Epidermal melanocyte (primary cell): ENCODE data around the gene CCDC142.
A peak's percentile ranks its signal among the peaks of the same experiment; 100 is the strongest.
"Not testable (repeated sequence)": the region's sequence is repeated elsewhere in the genome, so short reads cannot be mapped to it uniquely, and the experiment has no call there.

Experiments used
- DNase-seq: peaks from one replicate; pipeline ENCODE4 v3.0.0; 2011; ENCODE audit warnings: low spot score; ENCODE audit not compliant: insufficient read length

Gene CCDC142

DNA sequence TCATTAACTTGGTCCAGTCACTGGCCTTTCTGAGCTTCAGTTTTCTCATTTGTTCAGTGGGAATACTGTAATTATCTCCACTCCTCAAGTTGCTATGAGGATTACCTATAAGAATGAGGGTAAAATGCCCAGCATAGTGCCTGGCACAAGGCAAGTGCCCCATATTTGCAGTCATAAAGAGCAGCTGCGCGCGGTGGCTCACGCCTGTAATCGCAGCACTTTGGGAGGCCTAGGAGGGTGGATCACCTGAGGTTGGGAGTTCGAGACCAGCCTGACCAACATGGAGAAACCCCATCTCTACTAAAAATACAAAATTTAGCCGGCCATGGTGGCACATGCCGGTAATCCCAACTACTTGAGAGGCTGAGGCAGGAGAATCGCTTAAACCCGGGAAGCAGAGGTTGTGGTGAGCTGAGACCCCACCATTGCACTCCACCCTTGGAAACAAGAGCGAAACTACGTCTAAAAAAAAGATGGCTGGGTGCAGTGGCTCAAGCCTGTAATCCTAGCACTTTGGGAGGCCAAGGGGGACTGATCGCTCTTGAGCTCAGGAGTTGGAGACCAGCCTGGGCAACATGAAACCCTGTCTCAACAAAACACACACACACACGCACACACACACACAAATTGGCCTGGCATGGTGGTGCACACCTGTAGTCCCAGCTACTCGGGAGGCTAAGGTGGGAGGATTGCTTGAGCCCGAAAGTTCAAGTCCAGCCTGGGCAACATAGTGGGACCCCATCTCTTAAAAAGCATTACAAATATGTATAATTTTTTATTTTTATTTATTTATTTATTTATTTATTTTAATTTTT, 40.1 kb downstream of the CCDC142 start:
- not testable (repeated sequence) for DNase-seq

DNA sequence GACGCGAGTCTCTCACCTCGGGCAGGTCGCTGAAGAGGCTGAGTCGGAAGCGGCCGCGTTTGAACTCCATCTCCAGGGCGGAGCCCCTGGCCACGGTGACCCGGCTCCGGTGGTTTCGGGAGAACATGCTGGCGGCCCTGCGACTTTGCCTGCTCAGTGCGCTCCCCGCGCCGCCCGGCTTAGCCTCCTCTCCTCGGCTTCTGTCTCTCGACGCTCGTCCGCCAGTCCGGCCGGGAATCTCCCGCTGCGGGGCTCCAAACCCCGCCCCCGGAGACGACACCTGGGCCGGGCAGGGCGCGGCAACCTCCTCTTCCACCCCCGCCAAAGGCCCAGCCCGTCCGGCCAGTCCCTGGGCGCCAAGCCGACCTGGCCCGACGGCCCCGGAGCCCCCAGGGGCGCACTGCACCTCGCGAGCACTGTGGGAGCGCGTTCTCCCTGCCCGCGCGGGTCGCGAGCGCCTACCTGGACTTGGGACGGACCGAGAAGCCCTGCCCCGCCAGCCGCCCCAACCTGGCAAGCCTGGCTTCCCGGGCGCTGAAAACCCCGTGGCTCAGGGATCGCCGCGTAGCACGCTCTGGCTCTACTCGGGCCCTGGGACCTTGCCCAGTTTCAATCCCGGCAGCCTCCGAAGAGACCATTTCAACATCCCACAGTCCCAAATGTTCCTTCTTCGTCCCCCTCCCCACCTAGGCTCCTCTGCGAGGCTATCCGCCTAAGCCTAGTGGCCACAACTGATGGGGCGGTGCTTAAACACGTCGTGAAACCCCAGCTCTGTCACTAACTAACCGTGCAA, 40.9 kb downstream of the CCDC142 start, which contains the start of gene RTKN:
RTKN (minus strand) TSS at position 248 of the 793 bp plus-strand sequence; CDS start at position 127, 121 bp downstream.
- no peak for DNase-seq

DNA sequence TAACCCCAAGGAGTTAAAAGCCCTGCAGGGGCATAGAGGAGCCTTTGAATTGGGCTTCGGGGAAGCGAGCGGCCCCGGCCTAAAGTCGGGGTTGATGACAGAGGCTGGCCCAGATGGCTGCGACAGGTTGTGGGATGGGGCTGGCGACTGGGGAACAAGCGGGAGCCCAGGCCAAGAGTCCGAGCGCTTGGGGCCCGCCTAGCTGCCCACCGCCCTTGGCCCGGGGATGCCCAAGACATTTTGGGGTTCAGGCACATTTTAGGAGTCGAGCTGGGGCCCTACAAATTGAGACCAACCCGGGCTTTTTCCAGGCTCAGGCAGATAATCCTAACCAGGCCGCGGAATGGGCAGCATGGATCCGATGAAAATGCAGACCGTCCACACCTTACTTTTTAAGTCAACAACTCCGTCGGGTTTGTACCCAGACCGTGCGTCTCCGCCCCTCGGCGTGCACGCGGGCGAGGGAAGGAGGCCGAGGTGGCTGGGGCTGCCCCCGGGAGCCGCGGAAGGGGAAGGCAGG, 41.6 kb downstream of the CCDC142 start:
- DNase-seq, result no peak

DNA sequence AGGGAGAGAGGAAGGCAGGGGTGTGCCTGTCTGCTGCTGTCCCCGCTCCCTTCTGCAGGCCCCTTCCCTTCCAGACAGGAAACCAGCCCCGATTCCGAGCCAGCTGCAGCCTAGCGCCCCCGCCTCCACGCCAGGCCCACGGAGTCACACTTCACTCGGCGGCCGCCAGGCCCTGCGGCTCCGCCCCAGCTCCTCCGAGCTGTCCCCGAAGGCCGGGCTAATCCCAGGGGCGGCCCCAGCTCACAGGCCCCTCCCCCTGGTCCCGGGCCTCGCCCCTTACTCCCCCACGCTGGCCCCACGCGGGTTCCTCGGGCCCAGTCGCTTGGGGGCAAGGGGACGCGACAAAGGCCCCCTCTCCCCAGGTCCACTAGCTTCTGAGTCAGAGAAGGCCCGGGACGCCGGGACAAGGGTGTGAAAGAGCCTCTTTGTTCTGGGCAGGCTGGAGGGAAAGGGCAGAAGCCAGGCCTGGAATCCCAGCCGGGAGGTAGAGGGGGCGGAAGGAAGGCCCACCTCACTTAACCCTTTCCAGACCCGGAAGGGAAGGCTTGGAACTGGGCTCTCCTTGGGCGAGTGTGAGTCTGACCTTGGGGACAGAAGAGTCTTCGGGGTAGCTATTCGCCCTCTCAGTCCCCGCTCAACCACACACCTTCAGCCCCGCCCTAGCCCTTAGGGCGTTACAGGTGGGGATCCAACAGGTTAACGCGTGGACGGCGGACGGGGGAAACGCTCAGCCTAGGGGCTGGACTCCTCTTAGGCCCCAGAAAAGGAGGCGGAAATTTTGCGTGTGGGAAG, 42.2 kb downstream of the CCDC142 start:
- peak; percentile 99 for DNase-seq

DNA sequence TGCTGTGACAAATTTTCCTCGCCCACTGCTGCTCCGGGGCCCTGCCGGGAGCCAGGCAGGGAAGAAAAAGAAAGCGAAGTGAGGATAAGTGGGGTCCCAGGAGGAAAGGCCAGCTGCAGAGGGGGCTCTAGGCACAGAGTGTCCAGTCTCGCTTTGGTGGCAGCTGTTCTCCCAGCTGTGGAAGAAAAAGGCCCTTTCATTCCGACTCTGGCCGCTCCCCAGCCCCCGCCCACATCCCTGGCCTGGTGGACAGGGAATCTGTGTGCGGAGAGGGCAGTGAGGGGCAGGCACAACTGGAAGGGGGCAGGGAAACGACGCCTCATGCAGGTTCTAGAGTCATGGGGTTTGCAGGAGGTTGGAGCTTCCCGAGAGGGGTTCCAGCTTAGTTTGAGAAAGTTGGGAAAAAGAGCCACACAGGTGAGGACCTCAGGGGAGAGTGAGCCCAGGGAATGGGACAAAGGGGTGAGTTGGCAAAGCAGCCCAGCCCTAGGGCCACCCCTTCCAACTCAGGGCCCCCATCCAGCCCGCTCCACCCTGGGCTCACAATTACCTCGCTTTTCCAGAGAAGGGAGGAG, 42.9 kb downstream of the CCDC142 start:
- DNase-seq, result peak; percentile 90

DNA sequence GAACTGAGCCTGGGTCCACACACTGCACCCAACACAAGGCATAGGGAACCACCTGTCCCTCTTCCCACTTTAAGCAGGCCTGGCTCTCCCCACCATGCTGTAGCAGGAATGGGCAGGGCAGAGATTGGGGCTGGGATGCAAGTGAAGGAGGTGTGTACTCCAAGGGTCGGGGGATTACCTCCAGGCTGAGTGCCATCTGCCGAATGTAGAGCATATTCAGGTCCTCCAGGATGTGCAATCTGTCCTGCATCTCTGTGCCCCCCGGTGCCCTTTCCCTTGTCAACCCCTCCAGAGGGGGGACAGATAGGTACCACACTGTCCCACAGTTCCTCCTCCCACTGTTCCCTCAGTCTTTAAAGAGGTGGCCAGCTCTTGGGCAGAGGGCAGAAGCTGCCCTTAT, 43.4 kb downstream of the CCDC142 start:
- DNase-seq, result no peak

DNA sequence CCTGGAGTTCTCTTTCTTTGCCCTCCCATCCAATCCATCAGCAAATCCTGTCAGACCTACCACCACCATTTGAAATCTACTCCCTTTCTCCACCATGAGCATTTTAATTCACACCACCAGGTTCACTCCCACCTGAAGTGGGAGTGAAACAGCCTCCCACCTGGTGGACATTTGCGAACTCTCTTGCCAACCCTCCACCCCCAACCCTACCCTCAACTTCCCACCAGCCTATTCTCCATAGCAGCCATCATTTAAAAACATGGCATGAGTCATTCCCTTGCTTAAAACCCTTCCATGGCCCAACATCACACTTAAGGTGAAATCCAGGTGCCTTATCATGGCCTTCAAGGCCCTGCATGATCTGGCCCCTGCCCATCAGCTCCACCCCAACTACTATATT, 44.5 kb downstream of the CCDC142 start:
- no peak for DNase-seq

DNA sequence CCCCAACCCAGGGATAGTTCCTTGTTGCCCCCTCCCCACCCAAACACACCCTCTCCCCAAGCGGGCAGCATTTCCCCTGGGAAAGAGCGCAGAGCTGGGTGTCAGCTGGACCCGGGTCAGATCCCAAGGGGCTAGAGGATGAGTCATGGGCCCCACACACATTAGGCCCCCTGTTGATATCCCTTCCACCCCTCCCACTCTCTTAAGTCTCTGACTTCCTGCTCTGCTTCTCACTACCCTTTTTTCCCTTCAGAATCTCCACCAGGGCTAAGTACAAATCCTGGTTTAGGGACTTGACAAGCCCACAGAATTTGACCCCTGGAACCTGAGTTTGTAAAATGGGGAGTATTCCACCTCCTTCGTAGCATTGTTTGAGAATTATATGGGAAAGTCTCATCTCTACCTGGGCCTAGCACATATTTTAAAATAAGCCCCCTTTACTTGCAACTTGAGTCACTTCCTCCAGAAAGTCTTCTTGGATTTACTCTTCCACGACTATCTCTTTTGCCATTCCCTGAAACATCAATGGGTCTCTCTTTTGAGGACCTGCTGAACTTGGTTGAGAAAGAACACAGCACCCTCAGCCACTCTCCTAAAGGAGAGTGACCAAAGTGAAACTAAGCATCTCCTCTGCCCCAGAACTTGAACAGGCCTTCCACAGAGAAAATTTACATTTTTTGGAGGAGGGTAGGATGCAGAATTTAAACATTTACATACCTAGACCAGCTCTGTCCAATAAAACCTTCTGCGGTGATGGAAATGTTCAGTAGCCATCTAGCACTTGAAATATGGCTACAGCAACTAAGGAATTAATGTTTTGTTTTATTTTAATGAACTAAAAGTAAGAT, 45.7 kb downstream of the CCDC142 start:
- peak; percentile 16 for DNase-seq

DNA sequence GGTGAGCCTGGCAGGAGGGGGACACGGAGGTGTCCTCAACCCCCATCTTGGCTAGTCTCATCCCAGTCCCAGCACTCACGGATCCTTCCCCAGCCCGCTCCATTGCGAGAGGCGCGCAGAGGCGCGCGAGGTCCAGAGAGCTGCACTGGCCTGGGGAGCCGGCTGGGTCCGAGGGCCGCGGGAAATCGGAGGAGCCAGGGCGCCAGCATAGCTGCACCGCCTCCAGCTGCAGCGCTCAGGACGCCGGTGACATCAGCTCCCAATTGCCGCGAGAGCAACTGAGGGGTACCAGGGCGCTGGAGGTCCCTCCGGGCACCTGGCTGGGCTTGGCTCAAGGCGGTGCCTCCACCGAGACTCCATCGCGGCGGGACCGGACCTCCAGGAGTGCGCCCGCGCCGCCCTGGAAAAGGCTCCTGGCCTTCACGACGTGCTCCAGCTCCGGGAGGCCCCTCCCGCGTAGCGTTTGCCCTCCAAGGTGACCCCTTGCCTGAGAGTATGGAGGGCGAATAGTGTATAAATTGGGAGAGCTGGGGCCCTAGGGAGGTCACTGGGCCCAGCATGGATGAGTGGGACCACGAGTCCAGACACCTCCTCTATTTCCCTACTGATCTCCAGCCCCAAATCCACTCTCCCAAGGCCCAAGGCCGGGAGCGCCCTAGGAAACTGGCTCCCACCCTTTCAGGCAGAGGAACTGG, 46.5 kb downstream of the CCDC142 start:
- no peak for DNase-seq

DNA sequence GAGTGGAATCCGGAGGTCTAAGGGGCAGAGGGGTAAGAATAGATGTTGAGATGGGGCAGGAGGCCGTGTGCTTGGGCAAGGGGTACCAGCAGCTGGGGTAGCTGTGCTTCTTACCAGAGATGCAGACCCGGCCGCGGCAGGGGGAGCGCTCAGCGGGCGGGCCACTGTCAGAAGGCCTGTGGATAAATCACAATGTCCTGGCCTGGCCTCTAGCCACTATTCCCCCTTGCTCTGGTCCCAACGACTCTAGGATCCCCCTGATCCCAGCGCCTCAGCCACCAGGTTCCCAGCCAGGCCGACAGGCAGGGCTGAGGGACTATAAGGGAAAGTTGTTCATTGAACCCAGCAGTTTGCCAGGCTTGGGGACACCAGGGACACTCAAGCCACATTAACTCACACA, 52.3 kb downstream of the CCDC142 start:
- DNase-seq, result no peak

DNA sequence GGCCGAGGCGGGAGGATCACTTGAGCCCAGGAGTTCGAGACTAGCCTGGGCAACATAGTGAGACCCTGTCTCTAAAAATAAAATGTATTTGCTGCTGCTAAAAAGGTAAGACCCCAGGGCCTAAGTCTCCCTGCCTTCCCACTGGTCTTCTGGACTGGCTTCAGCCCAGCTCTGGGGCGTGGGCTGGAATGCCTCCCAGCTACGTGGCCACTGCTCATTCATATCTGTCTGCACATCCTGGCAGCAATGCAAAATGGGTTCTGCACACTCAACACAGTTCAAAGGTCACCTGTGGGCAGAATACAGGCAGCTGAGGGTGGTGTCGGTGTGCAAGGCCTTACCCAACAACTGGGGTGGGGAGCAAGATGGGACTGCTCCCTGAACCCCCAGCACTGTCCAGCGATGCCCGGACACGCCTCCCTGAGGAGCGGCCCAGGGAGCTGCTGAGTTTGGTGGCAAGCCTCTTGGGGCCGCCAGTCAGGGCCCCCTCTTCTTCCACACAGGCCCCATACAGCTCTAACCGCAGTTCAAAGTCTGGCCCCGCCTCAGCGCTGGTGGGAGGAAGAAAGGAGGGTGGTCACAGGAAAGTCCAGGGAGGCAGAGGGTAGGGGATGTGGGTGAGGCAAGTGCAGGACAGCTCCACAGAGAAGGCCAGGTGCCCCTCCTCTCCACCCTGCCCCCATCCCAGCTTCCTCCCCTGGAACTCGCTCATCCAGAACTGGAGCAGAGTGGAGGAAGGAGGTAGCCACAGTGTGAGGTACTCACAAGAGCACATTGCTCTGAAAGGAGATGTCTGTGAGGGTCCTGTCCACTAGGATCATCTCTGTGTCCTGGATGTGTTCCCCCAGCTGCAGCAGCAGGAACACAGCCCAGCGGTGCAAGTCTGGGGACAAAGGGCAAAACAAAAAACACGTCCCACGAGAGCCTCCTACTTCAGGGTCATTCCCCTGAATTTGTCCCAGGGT, 53.0 kb downstream of the CCDC142 start:
- no peak for DNase-seq

DNA sequence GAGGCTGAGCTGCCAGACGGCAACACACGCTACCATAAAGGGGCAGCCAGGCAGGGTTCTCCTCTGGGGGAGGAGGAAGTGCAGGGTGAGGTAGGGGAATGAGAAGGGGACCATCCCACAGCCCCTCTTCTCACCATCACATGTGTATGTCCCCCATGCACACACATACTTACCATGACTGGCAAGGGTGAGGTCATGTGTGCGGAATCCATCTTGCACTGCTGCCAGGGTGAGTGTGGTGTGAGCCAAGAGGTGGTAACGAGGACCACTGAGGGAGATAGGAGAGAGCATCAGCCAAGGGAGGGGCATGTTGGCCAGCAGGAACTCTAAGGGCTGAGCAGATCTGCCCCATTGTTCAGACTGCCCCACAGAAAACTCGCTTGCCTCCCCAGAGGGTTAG, 54.1 kb downstream of the CCDC142 start:
- no peak for DNase-seq

DNA sequence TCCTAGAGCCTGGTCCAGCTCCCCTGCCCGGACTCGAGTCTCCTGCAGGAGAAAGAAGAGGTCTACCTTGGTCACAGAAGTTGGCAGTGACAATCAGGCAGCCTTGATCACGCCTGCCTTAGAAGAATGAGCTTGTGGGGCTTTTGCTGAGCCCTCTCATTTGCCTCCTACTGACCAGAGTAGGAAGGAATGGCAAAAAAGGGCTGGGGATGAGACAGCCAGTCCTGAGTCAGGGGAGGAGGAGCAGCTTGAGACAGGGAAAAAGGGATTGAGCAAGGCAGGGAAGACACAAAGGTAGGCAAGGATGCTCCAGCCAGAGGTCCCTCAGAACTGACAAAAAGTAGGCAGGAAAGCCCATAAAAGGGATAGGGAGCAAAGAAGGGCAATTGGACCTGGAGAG, 55.2 kb downstream of the CCDC142 start:
- DNase-seq, result no peak

DNA sequence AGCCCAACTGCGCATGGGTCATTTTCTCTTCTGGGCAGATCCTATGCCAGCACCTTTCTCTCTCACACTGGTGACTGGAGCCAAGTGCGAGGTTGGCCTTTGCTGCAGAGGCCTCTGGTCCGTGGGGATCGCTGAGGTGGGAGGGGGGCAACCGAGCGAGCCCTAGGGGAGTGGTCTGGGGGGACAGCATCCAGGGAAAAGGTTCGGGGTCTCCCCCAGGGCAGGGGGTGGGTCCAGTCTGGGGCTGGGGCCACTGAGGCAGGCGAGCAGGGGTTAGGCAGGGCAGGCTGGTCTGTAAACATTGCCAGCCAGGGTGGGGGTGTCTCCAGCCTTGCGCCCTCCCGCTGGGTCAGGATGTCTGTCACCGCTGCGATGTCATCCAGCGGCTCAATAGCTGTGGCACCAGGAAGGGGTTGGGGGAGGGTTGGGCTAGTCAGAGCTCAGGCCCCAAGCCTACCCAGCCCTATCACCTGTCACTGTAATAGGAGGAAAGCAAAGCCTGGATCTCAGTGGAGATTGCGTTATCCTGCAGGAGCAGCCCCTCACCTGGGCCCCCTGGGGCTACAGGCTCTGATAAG, 56.5 kb downstream of the CCDC142 start:
- DNase-seq, result no peak

DNA sequence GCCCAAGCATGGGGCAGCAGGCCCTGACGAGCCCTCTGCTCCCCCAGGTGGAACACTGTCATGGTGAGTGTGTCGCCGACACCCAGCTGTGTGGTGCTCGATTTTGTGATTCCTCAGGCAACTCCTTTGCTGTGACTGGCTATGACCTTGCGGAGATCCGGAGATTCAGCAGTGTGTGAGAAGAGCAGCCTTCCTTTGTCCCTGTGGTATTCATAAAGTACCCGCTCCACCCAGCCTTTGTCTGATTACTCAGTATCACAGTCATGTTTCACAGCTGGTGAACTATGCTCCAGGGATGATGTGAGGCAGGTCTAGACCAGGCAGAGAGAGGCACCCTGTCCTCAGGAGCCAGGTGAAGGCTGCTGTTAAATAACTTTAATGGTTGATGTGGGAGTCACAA, 57.3 kb downstream of the CCDC142 start:
- DNase-seq, result no peak

DNA sequence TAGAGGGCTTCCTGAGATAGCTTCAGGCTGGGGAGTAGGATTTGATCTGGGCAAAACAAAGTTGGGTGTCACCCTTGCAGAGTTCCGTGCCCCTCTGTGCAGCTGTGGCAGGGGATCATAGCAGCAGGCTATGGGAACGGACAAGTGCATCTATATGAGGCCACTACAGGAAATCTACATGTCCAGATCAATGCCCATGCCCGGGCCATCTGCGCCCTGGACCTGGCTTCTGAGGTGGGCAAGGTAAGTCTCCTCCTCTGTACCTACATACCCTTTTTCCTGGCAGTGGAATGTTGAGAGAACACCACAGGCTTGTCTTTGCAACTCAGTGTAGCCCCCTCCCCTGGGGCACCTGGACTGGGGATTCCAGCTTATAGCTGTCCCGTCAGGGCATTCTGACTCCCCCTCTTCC, 57.8 kb downstream of the CCDC142 start:
- DNase-seq, result no peak

DNA sequence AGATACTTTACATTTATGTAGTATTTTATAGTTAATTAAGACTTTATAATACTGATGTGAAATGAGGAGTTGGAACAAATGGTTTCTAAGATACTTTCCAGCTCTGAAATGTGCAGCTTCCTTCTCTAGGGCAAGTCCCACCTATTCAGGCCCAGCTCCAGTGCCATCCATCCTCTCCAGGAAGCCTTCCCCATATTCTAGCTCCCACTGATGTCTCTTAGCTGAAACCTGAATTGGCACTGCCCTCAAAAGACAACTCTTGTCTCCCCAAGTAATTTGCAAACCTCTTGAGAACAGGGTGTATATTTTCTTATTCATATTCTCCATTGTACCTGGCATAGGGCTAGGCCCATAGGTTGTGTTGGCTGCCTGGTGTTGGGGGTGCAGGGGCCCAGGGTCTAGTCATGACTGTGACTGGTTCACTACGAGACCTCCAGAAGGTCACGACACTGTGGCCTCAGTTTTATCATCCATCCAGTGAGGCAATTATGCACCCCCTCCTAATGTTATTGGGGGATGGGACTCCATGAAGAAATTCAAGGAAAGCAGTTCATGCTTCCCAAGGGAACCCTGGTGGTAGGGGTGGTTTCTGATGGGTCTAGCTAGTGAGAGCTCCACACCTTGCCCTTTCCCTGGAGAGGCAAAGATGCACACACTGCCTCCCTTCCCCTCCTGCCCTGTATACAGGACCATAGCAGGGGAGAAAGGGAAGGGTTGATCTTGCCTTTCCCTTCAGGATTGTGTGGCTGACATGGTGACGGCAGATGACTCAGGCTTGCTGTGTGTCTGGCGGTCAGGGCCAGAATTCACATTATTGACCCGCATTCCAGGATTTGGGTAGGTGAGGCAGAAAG, 58.4 kb downstream of the CCDC142 start:
- no peak for DNase-seq
